K562 (cell line): Measurements from ENCODE around the gene ZBTB39. TPM values are rescaled to one million over a fixed set of nuclear protein-coding genes. Genes with fewer than 3 reads are reported as not detected.
A peak's percentile ranks its signal among the peaks of the same experiment; 100 is the strongest.

Experiments
- ATAC-seq: fragments of 200-7000 bp; cut with Tn5 transposase; 3 replicates; pipeline ENCODE4 v1.9.1; 2020; ENCODE audit warnings: moderate library complexity
- BruUV-seq: library from RNA; stranded (reverse); fragments of 400-500 nt; replicated peaks from 2 replicates; lab custom pipeline; 2021; lab: Mats Ljungman, UMichigan
- CTCF ChIA-PET: fragments of 300-600 bp; formaldehyde crosslinking; extraction: SDS; loops from one replicate; lab custom pipeline; 2021; ENCODE audit warnings: low intra/inter-chr PET ratio; lab: Yijun Ruan, JAX
- POLR2A ChIA-PET: fragments of 300-600, 350-650 bp; sonication (Branson Sonifier 250); formaldehyde crosslinking; extraction: SDS; loops from one replicate; lab custom pipeline; 2021; ENCODE audit warnings: antibody characterized with exemption, inconsistent platforms; lab: Yijun Ruan, JAX
- DNase-seq, 4 experiments: peaks; one replicate each; pipeline versions ENCODE4 v3.0.0 to v3.0.0-alpha.2; 2011 to 2018; ENCODE audit warnings: low spot score in 3 of 4, mixed read lengths in 3 of 4; ENCODE audit errors: extremely low read depth in 1 of 4
- FAIRE-seq: peaks from 2 replicates; lab custom pipeline; 2011; peaks lifted over from hg19 to GRCh38; lab: Jason Lieb, UNC
- H2AFZ ChIP-seq: 2 replicates; pipeline ENCODE4 v1.6.0; 2011; ENCODE audit warnings: low read depth, low read length, control low read depth, inconsistent platforms
- H3K27ac ChIP-seq: fragments of 200-600 bp; 3 replicates; pipeline ENCODE4 v1.8.0; 2011; ENCODE audit warnings: low read depth, mild to moderate bottlenecking, control low read depth, inconsistent platforms, low read length, moderate library complexity, mixed read lengths; ENCODE audit errors: extremely low read depth
- H3K27me3 ChIP-seq, 2 experiments: fragments of 300-600 bp in 1 of 2; 2 replicates in 1 of 2; 3 replicates in 1 of 2; pipeline versions ENCODE4 v1.6.0 to v1.8.0; 2011; ENCODE audit warnings: inconsistent platforms in 2 of 2, low read length in 2 of 2, mild to moderate bottlenecking in 1 of 2, mixed read lengths in 1 of 2, moderate library complexity in 1 of 2; ENCODE audit not compliant: control insufficient read depth in 2 of 2, insufficient read depth in 2 of 2
- H3K36me3 ChIP-seq: fragments of 300-600 bp; 3 replicates; pipeline ENCODE4 v1.8.0; 2011; ENCODE audit warnings: mild to moderate bottlenecking, low read length, inconsistent platforms; ENCODE audit not compliant: control insufficient read depth, insufficient read depth
- H3K4me1 ChIP-seq, 2 experiments: fragments of 200-600 bp in 1 of 2; replicated peaks in 1 of 2; 2 replicates in 1 of 2; 3 replicates in 1 of 2; pipeline versions ENCODE4 v1.5.1 to v1.8.0; 2011; ENCODE audit warnings: inconsistent platforms in 2 of 2, low read length in 2 of 2, mild to moderate bottlenecking in 1 of 2, mixed read lengths in 1 of 2, moderate library complexity in 1 of 2; ENCODE audit not compliant: control insufficient read depth in 2 of 2, insufficient read depth in 2 of 2
- H3K4me2 ChIP-seq: 2 replicates; pipeline ENCODE4 v1.6.1; 2011; ENCODE audit warnings: low read length, control low read depth, inconsistent platforms, mixed read lengths; ENCODE audit not compliant: insufficient read depth
- H3K4me3 ChIP-seq: fragments of 200-600 bp; sonication (generic), shearing (Covaris generic); 2 replicates; pipeline ENCODE4 v1.5.1; 2016; ENCODE audit warnings: control low read depth, inconsistent platforms
- H3K79me2 ChIP-seq: fragments of 200-600 bp; 3 replicates; pipeline ENCODE4 v1.8.0; 2011; ENCODE audit warnings: low read length, inconsistent platforms; ENCODE audit not compliant: control insufficient read depth, insufficient read depth
- H3K9ac ChIP-seq, 2 experiments: 2 replicates each; pipeline versions ENCODE4 v1.6.0 to v1.6.1; 2011; ENCODE audit warnings: low read depth in 2 of 2, low read length in 2 of 2, control low read depth in 1 of 2, inconsistent platforms in 1 of 2, mild to moderate bottlenecking in 1 of 2, mixed read lengths in 1 of 2; ENCODE audit not compliant: insufficient read depth in 1 of 2
- H3K9me1 ChIP-seq: one replicate; pipeline ENCODE4 v1.6.0; 2011; ENCODE audit warnings: inconsistent platforms, mild to moderate bottlenecking, low read length, moderate library complexity; ENCODE audit not compliant: control insufficient read depth, insufficient read depth
- H3K9me3 ChIP-seq: replicated peaks from 2 replicates; pipeline ENCODE4 v1.5.1; 2011; ENCODE audit warnings: low read depth, low read length, inconsistent platforms; ENCODE audit not compliant: control insufficient read depth, insufficient read depth
- H4K20me1 ChIP-seq: replicated peaks from 2 replicates; pipeline ENCODE4 v1.6.1; 2011; ENCODE audit warnings: low read length, inconsistent platforms, mixed read lengths; ENCODE audit not compliant: control insufficient read depth, insufficient read depth
- CREB1 ChIP-seq, 2 experiments: sonication (generic) in 1 of 2; formaldehyde crosslinking in 1 of 2; IDR thresholded peaks; 2 replicates each; pipeline versions ENCODE4 v1.6.1 to v1.8.0; 2012 to 2022; ENCODE audit warnings: inconsistent platforms in 1 of 2, mild to moderate bottlenecking in 1 of 2, missing genetic modification reagents in 1 of 2, moderate library complexity in 1 of 2
- POLR2H ChIP-seq: IDR thresholded peaks from 2 replicates; pipeline ENCODE4 v1.6.1; 2016; ENCODE audit warnings: missing genetic modification characterization, low read depth, mild to moderate bottlenecking, control low read depth, missing compliant biosample characterization, moderate library complexity
- PRDM10 ChIP-seq: fragments of 450-650 bp; IDR thresholded peaks from 2 replicates; pipeline ENCODE4 v1.6.1; 2018; ENCODE audit not compliant: partially characterized antibody
- TSC22D4 ChIP-seq: fragments of 450-650 bp; IDR thresholded peaks from 2 replicates; pipeline ENCODE4 v1.6.1; 2016; ENCODE audit warnings: missing genetic modification characterization, missing biosample characterization, control low read depth
- ZNF277 ChIP-seq: fragments of 250-450 bp; sonication (Bioruptor Pico); IDR thresholded peaks from 2 replicates; pipeline ENCODE4 v1.8.0; 2022; ENCODE audit warnings: inconsistent platforms, mild to moderate bottlenecking, moderate library complexity, borderline replicate concordance
- WGBS: fragments of 100-300 bp; shearing (Covaris generic); methylation state at CpG from one replicate; pipeline ENCODE4 v1.1.6; 2016; ENCODE audit warnings: low coverage, mixed read lengths; ENCODE audit not compliant: insufficient coverage; ENCODE audit errors: missing lambda C conversion rate; 5-methylcytosine and 5-hydroxymethylcytosine counted together
- in situ Hi-C: fragments of 300-500 bp; cut with MboI; formaldehyde crosslinking; loops from 4 replicates; pipeline ENCODE4 v1.15.0; 2018; ENCODE audit warnings: inconsistent platforms, mixed read lengths
- intact Hi-C: fragments of 100-400 bp; cut with micrococcal nuclease; formaldehyde crosslinking; loops from 2 replicates; pipeline ENCODE4 v1.14.2; 2022
- polyA plus RNA-seq, 8 experiments: library from polyadenylated mRNA; depleted of rRNA in 4 of 8; stranded (reverse) in 5 of 8; unstranded in 3 of 8; fragments of >200 nt; fragmentation: Nextera tagmentation in 2 of 8; fragmentation: Illumina TruSeq in 1 of 8; extraction: Ambion mirVana in 2 of 8; extraction: Trizol in 1 of 8; gene quantifications; 2 replicates each; pipeline versions ENCODE4 v1.2.1 to v1.2.3, GENCODE V29; 2011 to 2014; ENCODE audit warnings: inconsistent platforms in 1 of 8, missing spikeins in 1 of 8
- total RNA-seq, 7 experiments: library from RNA; depleted of rRNA in 6 of 7; stranded (reverse); fragments of >200 nt in 6 of 7; fragmentation: Illumina TruSeq in 2 of 7; extraction: Trizol in 2 of 7; gene quantifications; 2 replicates each; pipeline versions ENCODE4 v1.2.1 to v1.2.3, GENCODE V29; 2011 to 2021; ENCODE audit warnings: low replicate concordance in 1 of 7

The ZBTB39 gene
- total and polyA plus RNA-seq, 9 of the 15 experiments (the other 6 are each of a cell fraction or from before 2014, with no cell fraction given): 3.3 to 13.3 (median 8.6) TPM

DNA sequence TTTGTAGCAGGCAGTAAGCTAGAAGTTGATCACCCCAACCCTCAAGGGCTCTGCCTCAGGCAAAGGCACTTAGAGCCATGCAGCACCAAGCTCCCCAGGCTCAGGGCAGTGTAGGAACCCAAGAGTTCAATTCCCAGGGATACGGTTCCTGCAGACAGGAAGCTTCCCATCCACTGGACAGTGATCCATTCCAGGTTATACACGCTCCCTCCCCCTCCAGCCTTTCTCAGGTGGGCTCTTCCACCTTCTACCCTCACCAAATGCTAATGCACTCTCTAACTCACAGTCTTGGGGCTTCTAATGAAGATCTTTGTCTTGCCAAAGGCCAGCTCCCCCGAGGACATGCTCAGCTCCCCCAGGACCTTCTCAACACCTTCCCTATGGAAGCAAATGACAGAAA is 30.9 kb upstream of the ZBTB39 start:
- in situ Hi-C loops: no loop called here
- FAIRE-seq: no peak

More for the DNA sequence above, 30.9 kb upstream of the ZBTB39 start:
- Histone ChIP-seq H3K79me2 (no peaks in the 10 kb centered on the region), H3K36me3 (no peaks in the 10 kb centered on the region), H3K4me2 (no peak overlapping the region), H3K4me1 (peaks cover 15% of the 10 kb centered on the region in 2 experiments), H3K27me3 (no peaks in the 10 kb centered on the region), H3K27ac (no peak overlapping the region), H3K9me3 (no peaks in the 10 kb centered on the region), H3K9me1 (peaks cover 7% of the 10 kb centered on the region), H3K4me3 (no peak overlapping the region), H3K9ac (no peak overlapping the region), H2AFZ (no peak overlapping the region), H4K20me1 (0 out of 2 replicates have a peak, but pooled peaks cover 5% of the 10 kb centered on the region)
- ATAC-seq (no peak), DNase-seq (no peak)
- WGBS: 27% methylated on average over 3 of the region's 3 CpGs
- CTCF ChIA-PET: no interaction called here
- no TSS peak for BruUV-seq
- POLR2A ChIA-PET: interaction anchor here (0.7 to 2.0 kb wide), 7 partner anchors 9 to 232 kb away, joined by 3 to 5 read pairs (median 3); partner anchors contain the start of gene MYO1A
- intact Hi-C loops: no loop called here
- no peak for TF ChIP-seq ZNF277 (CRISPR knock-in tag)
- TF ChIP-seq PRDM10: peak; percentile 46
- no peak for TF ChIP-seq POLR2H
- no peak for TF ChIP-seq TSC22D4
- no peak for TF ChIP-seq CREB1 (IDR thresholded peaks at IDR 0.05)
- TF ChIP-seq CREB1 (CRISPR knock-in tag; IDR thresholded peaks at IDR 0.05): no peak
